Measurements from ENCODE around the gene CABP5. TPM values are rescaled to one million over a fixed set of nuclear protein-coding genes. Genes with fewer than 3 reads are reported as not detected.
"Not testable (repeated sequence)": the region's sequence is repeated elsewhere in the genome, so short reads cannot be mapped to it uniquely, and the experiment has no call there.

Gene CABP5
- not detected in 3 replicates for total RNA-seq

GRCh38 chr19:48043675-48044258 lies at the start of gene CABP5:
Gene CABP5 (minus strand): TSS chr19:48044079. CDS start chr19:48043922, 157 bp downstream.
- no peak for TF ChIP-seq CTCF (IDR thresholded peaks at IDR 0.05; ENCODE audit: unreplicated experiment)
- H3K4me1 Mint-ChIP-seq: no peaks in the 10 kb centered on the region
- no peak within 1 kb of the TSS for H3K4me3 Mint-ChIP-seq
- peaks cover 15% of the 10 kb centered on the region for H3K9me3 Mint-ChIP-seq
- no peak for DNase-seq (ENCODE audit: low spot score in 2 of 2, unreplicated experiment in 2 of 2)
- peaks cover 20% of the 10 kb centered on the region for H3K27me3 Mint-ChIP-seq (ENCODE audit: low read depth)
- no peak within 1 kb of the TSS for H3K27ac Mint-ChIP-seq
- H3K36me3 Mint-ChIP-seq: no peaks in the 10 kb centered on the region

DNA sequence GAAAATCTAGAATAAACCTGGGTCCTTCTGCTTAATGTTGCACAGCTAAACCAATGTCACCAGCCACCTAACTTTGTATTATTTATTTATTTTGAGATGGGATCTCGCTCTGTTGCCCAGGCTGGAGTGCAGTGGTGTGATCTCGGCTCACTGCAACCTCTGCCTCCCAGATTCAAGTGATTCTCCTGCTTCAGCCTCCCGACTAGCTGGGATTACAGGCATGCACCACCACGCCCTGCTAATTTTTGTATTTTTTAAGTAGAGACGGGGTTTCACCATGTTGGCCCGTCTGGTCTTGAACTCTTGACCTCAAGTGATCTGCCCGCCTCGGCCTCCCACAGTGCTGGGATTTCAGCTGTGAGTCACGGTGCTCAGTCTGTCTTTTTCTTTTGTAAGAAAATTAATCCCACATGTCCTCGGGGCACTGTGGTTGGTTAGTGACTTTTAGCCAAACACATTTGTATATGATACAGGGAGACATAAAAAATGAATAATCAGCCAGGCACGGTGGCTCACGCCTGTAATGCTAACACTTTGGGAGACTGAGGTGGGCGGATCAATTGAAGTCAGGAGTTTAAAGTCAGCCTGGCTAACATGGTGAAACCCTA lies 47.3 kb upstream of the CABP5 start:
- not testable (repeated sequence) for H3K9me3 Mint-ChIP-seq; H3K4me3 Mint-ChIP-seq; H3K4me1 Mint-ChIP-seq; DNase-seq (ENCODE audit: low spot score in 2 of 2, unreplicated experiment in 2 of 2); H3K36me3 Mint-ChIP-seq; H3K27ac Mint-ChIP-seq
- H3K27me3 Mint-ChIP-seq (ENCODE audit: low read depth): peaks cover 26% of the 10 kb centered on the region

- no peak for TF ChIP-seq CTCF (IDR thresholded peaks at IDR 0.05; ENCODE audit: unreplicated experiment)
- Mint-ChIP-seq H3K9me3 (peaks cover 9% of the 10 kb centered on the region), H3K27me3 (ENCODE audit: low read depth) (peaks cover 22% of the 10 kb centered on the region), H3K4me3 (no peak overlapping the region), H3K4me1 (peaks cover 2% of the 10 kb centered on the region), H3K27ac (no peak overlapping the region), H3K36me3 (no peaks in the 10 kb centered on the region)
- DNase-seq (ENCODE audit: low spot score in 2 of 2, unreplicated experiment in 2 of 2): no peak
Observed at GRCh38 chr19:48090281-48090802, 46.5 kb upstream of the CABP5 start.

DNA sequence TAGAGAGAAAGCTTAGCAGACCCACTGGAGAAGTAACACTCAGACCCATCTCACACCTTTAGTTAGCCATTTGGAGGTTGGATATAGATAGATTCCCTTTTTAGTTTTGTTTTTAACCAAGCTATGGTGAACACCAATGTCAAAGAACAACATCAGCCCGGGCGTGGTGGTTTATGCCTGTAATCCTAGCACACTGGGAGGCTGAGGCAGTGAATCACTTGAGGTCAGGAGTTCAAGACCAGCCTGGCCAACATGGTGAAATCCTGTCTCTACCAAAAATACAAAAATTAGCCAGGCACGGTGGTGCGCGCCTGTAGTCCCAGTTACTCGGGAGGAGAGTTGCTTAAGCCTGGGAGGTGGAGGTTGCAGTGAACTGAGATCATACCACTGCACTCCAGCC lies 45.1 kb upstream of the CABP5 start:
- not testable (repeated sequence) for H3K36me3 Mint-ChIP-seq; DNase-seq (ENCODE audit: low spot score in 2 of 2, unreplicated experiment in 2 of 2); H3K27ac Mint-ChIP-seq; H3K4me1 Mint-ChIP-seq; H3K4me3 Mint-ChIP-seq; H3K9me3 Mint-ChIP-seq
- peaks cover 14% of the 10 kb centered on the region for H3K27me3 Mint-ChIP-seq (ENCODE audit: low read depth)

DNA sequence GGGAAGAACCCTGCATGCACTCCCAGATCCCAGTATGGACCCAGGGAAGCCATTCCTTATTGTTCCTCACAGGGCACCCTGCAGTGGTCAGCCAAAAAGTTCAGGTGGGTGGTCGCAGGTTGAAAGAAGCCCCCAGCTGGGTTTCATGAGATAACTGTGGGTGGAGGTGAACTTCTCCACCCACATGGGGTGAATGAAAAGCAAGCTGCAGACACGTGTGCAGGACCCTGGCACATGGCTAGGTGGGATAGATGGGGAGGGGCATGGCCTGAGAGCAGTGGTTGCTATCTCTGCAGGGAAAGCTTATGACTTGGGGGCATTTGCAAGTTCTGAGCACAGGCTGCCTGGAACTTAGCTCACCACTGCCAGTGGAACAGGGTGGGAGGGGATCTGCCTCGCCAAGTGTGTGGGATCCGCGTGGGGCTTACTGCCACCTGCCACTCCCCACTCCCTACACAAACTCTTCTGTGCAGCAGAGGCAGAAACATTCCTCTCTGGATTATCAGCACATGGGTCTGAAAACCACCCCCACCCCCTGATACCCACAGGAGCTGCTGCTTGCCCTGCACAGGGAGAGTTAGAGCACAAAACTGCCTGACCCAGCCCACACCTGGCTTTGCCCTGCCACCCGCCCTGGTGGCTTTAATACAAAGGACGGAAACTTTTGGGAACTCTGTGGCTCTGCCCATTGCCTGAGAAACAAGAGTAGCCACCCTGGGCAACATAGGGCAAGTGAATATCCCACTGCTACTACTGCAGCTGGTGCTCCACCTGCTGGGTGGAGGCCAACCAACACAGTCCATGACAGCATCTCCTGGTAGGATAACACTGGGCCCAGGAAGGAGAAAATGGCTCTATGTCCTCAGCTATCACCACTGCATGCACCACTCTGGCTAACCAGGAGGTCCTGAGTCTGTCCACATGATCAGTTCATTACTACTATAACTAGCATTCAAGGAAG lies 42.3 kb upstream of the CABP5 start:
- H3K4me3 Mint-ChIP-seq: no peak overlapping the region
- H3K27me3 Mint-ChIP-seq (ENCODE audit: low read depth): peaks cover 11% of the 10 kb centered on the region
- TF ChIP-seq CTCF (IDR thresholded peaks at IDR 0.05; ENCODE audit: unreplicated experiment): no peak
- H3K36me3 Mint-ChIP-seq: no peaks in the 10 kb centered on the region
- H3K4me1 Mint-ChIP-seq: peaks cover 2% of the 10 kb centered on the region
- no peak for DNase-seq (ENCODE audit: low spot score in 2 of 2, unreplicated experiment in 2 of 2)
- H3K27ac Mint-ChIP-seq: no peak overlapping the region
- H3K9me3 Mint-ChIP-seq: no peaks in the 10 kb centered on the region

- Mint-ChIP-seq H3K27me3 (ENCODE audit: low read depth) (peaks cover 14% of the 10 kb centered on the region), H3K4me3 (no peak overlapping the region), H3K27ac (no peak overlapping the region), H3K36me3 (no peaks in the 10 kb centered on the region), H3K9me3 (no peaks in the 10 kb centered on the region), H3K4me1 (no peaks in the 10 kb centered on the region)
- no peak for TF ChIP-seq CTCF (IDR thresholded peaks at IDR 0.05; ENCODE audit: unreplicated experiment)
- DNase-seq (ENCODE audit: low spot score in 2 of 2, unreplicated experiment in 2 of 2): no peak
Observed at GRCh38 chr19:48085076-48085475, 41.2 kb upstream of the CABP5 start.
